NB4 (cell line): Measurements from ENCODE around the gene POFUT1.

Source experiments
- DNase-seq: peaks from one replicate; pipeline ENCODE4 v3.0.0; 2010; ENCODE audit warnings: low read depth
- H3K4me3 ChIP-seq: one replicate; pipeline ENCODE4 v1.5.1; 2011; ENCODE audit warnings: mild to moderate bottlenecking, low read depth, low read length, moderate library complexity
- MAX ChIP-seq: IDR thresholded peaks from 2 replicates; pipeline ENCODE4 v1.6.1; 2011; ENCODE audit warnings: low read depth, low read length
- MYC ChIP-seq: IDR thresholded peaks from 2 replicates; pipeline ENCODE4 v1.6.1; 2011; ENCODE audit warnings: low read depth, low read length
- POLR2A ChIP-seq: IDR thresholded peaks from 2 replicates; pipeline ENCODE4 v1.6.1; 2011; ENCODE audit warnings: mild to moderate bottlenecking; ENCODE audit not compliant: insufficient read length; ENCODE audit errors: extremely low read depth
- TF ChIP-seq, protein P1 (sequence below): IDR thresholded peaks from one replicate; pipeline ENCODE4 v1.5.1; 2012; ENCODE audit warnings: low read depth, low read length

POFUT1 gene

GRCh38 chr20:32162351-32162750, 45.3 kb upstream of the POFUT1 start:
- no peak overlapping the region for H3K4me3 ChIP-seq
- no peak for DNase-seq

DNA sequence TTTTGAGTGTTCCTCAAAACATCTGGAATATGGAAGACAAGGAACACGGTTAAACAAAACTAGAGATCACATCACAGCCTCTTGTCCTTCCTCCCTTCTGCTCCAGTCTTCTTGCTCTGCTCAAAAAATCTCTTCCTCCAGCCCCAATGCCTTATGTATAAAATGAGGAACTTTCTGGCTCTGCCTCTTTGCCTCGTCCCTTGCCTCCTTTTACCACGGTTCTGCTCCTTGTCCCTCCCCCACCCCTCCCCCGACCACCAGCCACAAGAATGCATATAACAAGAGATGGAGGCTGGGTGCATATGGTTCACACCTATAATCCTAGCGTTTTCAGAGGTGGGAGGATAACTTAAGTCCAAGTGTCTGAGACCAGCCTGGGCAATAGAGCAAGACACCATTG, 43.7 kb upstream of the POFUT1 start:
- DNase-seq, result peak; percentile 53
- no peak overlapping the region for H3K4me3 ChIP-seq
- TF ChIP-seq POLR2A (no peak), MYC (no peak)
- TF ChIP-seq, protein P1, sequence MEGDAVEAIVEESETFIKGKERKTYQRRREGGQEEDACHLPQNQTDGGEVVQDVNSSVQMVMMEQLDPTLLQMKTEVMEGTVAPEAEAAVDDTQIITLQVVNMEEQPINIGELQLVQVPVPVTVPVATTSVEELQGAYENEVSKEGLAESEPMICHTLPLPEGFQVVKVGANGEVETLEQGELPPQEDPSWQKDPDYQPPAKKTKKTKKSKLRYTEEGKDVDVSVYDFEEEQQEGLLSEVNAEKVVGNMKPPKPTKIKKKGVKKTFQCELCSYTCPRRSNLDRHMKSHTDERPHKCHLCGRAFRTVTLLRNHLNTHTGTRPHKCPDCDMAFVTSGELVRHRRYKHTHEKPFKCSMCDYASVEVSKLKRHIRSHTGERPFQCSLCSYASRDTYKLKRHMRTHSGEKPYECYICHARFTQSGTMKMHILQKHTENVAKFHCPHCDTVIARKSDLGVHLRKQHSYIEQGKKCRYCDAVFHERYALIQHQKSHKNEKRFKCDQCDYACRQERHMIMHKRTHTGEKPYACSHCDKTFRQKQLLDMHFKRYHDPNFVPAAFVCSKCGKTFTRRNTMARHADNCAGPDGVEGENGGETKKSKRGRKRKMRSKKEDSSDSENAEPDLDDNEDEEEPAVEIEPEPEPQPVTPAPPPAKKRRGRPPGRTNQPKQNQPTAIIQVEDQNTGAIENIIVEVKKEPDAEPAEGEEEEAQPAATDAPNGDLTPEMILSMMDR, result no peak

More at GRCh38 chr20:32162351-32162750, 45.3 kb upstream of the POFUT1 start:
- TF ChIP-seq MAX, result no peak
- TF ChIP-seq MYC, result no peak
- TF ChIP-seq, protein P1, result no peak
- TF ChIP-seq POLR2A, result no peak

DNA sequence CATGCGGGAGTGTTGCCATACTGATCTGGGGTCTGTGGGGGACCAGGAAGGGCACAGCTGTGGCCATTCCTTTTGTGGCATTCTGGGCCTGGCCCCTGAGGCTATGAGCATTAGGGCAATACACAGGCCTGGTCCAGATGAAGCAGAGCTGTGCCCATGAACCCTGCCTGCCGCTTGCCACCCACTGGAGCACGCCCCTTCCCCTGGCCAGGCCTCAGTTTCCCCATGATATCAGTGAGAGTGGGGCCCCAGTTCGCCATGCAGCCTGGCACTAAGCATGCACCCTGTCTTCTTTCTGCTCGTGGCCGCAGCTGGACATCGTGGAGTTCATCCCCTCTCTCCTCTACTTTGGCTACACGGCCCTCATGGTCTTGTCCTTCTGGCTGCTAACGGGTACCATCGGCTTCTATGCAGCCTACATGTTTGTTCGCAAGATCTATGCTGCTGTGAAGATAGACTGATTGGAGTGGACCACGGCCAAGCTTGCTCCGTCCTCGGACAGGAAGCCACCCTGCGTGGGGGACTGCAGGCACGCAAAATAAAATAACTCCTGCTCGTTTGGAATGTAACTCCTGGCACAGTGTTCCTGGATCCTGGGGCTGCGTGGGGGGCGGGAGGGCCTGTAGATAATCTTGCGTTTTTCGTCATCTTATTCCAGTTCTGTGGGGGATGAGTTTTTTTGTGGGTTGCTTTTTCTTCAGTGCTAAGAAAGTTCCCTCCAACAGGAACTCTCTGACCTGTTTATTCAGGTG, 42.5 kb upstream of the POFUT1 start:
- TF ChIP-seq, protein P1, result no peak
- TF ChIP-seq MAX (no peak), MYC (no peak)
- DNase-seq, result no peak
- no peak overlapping the region for H3K4me3 ChIP-seq

DNA sequence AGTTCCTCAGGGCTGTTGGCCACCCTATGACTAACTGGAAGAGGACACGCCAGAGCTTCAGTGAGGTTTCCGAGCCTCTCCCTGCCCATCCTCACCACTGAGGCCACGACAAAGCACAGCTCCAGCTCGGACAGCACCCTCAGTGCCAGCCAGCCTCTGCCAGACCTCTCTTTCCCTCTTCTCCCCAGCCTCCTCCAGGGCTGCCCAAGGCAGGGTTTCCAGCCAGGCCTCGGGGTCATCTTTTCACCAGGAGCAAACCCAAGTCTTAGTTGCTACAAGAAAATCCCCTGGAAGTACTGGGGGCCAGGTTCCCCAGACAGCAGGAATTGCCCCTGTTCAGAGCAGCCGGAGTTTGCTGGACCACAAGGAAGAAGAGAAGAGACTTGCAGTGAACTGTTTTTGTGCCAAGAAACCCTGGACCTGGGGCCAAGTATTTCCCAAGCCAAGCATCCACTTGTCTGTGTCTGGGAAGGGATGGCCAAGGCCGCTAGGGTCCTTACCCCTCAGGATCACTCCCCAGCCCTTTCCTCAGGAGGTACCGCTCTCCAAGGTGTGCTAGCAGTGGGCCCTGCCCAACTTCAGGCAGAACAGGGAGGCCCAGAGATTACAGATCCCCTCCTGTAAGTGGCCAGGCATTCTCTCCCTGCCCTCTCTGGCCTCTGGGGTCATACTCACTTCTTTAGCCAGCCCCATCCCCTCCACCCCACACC, 41.7 kb upstream of the POFUT1 start:
- TF ChIP-seq MYC, result no peak
- TF ChIP-seq POLR2A, result no peak
- TF ChIP-seq, protein P1, result no peak
- TF ChIP-seq MAX, result no peak
- H3K4me3 ChIP-seq, result no peak overlapping the region
- no peak for DNase-seq

GRCh38 chr20:32167552-32167951, 40.1 kb upstream of the POFUT1 start:
- DNase-seq, result no peak
- no peak overlapping the region for H3K4me3 ChIP-seq
- TF ChIP-seq MAX, result no peak
- TF ChIP-seq POLR2A, result no peak
- TF ChIP-seq, protein P1, result no peak
- no peak for TF ChIP-seq MYC
